ENCODE measurements around the gene MKS1.

DNA sequence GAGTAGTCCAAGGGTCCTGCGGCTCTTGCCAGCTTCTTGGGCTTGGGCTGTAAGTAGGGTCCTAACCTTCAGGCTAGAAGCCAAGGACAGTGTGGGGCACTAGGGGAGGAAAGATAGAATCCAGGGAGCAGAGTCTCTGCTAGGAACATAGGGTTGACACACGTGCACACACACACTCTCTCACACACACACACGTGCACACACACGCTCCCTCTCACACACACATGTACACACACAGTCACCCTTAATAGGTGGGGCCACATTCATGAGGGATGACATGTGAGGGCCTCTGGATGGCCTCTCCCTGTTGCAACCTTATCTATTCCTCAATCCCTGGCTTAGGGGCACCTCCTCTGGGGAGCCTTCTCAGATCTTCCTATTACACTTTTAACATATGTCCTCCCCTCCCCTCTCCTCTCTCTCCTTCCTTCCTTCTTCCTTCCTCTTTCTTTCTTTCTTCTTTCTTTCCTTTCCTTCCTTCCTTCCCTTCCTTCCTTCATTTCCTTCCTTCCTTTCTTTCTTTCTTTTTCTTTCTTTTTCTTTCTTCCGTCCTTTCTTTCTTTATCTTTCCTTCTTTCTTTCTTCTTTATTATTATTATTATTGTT lies 23.4 kb downstream of the MKS1 start:
- TF ChIP-seq, protein P1, sequence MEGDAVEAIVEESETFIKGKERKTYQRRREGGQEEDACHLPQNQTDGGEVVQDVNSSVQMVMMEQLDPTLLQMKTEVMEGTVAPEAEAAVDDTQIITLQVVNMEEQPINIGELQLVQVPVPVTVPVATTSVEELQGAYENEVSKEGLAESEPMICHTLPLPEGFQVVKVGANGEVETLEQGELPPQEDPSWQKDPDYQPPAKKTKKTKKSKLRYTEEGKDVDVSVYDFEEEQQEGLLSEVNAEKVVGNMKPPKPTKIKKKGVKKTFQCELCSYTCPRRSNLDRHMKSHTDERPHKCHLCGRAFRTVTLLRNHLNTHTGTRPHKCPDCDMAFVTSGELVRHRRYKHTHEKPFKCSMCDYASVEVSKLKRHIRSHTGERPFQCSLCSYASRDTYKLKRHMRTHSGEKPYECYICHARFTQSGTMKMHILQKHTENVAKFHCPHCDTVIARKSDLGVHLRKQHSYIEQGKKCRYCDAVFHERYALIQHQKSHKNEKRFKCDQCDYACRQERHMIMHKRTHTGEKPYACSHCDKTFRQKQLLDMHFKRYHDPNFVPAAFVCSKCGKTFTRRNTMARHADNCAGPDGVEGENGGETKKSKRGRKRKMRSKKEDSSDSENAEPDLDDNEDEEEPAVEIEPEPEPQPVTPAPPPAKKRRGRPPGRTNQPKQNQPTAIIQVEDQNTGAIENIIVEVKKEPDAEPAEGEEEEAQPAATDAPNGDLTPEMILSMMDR (conservative IDR thresholded peaks at IDR 0.05; ENCODE audit: low read depth in 2 of 2) = no peak
- TF ChIP-seq EZH2 (IDR thresholded peaks at IDR 0.05; ENCODE audit: low read depth, unreplicated experiment) (no peak), CREB1 (CRISPR knock-in tag; IDR thresholded peaks at IDR 0.05; ENCODE audit: low read depth) (no peak), POLR2AphosphoS5 (IDR thresholded peaks at IDR 0.05; ENCODE audit: low read depth) (no peak)
- TF ChIP-seq, protein P2, sequence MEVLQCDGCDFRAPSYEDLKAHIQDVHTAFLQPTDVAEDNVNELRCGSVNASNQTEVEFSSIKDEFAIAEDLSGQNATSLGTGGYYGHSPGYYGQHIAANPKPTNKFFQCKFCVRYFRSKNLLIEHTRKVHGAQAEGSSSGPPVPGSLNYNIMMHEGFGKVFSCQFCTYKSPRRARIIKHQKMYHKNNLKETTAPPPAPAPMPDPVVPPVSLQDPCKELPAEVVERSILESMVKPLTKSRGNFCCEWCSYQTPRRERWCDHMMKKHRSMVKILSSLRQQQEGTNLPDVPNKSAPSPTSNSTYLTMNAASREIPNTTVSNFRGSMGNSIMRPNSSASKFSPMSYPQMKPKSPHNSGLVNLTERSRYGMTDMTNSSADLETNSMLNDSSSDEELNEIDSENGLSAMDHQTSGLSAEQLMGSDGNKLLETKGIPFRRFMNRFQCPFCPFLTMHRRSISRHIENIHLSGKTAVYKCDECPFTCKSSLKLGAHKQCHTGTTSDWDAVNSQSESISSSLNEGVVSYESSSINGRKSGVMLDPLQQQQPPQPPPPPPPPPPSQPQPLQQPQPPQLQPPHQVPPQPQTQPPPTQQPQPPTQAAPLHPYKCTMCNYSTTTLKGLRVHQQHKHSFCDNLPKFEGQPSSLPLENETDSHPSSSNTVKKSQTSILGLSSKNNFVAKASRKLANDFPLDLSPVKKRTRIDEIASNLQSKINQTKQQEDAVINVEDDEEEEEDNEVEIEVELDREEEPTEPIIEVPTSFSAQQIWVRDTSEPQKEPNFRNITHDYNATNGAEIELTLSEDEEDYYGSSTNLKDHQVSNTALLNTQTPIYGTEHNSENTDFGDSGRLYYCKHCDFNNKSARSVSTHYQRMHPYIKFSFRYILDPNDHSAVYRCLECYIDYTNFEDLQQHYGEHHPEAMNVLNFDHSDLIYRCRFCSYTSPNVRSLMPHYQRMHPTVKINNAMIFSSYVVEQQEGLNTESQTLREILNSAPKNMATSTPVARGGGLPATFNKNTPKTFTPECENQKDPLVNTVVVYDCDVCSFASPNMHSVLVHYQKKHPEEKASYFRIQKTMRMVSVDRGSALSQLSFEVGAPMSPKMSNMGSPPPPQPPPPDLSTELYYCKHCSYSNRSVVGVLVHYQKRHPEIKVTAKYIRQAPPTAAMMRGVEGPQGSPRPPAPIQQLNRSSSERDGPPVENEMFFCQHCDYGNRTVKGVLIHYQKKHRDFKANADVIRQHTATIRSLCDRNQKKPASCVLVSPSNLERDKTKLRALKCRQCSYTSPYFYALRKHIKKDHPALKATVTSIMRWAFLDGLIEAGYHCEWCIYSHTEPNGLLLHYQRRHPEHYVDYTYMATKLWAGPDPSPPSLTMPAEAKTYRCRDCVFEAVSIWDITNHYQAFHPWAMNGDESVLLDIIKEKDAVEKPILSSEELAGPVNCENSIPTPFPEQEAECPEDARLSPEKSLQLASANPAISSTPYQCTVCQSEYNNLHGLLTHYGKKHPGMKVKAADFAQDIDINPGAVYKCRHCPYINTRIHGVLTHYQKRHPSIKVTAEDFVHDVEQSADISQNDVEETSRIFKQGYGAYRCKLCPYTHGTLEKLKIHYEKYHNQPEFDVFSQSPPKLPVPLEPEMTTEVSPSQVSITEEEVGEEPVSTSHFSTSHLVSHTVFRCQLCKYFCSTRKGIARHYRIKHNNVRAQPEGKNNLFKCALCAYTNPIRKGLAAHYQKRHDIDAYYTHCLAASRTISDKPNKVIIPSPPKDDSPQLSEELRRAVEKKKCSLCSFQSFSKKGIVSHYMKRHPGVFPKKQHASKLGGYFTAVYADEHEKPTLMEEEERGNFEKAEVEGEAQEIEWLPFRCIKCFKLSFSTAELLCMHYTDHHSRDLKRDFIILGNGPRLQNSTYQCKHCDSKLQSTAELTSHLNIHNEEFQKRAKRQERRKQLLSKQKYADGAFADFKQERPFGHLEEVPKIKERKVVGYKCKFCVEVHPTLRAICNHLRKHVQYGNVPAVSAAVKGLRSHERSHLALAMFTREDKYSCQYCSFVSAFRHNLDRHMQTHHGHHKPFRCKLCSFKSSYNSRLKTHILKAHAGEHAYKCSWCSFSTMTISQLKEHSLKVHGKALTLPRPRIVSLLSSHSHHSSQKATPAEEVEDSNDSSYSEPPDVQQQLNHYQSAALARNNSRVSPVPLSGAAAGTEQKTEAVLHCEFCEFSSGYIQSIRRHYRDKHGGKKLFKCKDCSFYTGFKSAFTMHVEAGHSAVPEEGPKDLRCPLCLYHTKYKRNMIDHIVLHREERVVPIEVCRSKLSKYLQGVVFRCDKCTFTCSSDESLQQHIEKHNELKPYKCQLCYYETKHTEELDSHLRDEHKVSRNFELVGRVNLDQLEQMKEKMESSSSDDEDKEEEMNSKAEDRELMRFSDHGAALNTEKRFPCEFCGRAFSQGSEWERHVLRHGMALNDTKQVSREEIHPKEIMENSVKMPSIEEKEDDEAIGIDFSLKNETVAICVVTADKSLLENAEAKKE (CRISPR knock-in tag; IDR thresholded peaks at IDR 0.05) = no peak
- TF ChIP-seq, protein P3, sequence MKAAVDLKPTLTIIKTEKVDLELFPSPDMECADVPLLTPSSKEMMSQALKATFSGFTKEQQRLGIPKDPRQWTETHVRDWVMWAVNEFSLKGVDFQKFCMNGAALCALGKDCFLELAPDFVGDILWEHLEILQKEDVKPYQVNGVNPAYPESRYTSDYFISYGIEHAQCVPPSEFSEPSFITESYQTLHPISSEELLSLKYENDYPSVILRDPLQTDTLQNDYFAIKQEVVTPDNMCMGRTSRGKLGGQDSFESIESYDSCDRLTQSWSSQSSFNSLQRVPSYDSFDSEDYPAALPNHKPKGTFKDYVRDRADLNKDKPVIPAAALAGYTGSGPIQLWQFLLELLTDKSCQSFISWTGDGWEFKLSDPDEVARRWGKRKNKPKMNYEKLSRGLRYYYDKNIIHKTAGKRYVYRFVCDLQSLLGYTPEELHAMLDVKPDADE (IDR thresholded peaks at IDR 0.05) = no peak
- TF ChIP-seq, protein P4, sequence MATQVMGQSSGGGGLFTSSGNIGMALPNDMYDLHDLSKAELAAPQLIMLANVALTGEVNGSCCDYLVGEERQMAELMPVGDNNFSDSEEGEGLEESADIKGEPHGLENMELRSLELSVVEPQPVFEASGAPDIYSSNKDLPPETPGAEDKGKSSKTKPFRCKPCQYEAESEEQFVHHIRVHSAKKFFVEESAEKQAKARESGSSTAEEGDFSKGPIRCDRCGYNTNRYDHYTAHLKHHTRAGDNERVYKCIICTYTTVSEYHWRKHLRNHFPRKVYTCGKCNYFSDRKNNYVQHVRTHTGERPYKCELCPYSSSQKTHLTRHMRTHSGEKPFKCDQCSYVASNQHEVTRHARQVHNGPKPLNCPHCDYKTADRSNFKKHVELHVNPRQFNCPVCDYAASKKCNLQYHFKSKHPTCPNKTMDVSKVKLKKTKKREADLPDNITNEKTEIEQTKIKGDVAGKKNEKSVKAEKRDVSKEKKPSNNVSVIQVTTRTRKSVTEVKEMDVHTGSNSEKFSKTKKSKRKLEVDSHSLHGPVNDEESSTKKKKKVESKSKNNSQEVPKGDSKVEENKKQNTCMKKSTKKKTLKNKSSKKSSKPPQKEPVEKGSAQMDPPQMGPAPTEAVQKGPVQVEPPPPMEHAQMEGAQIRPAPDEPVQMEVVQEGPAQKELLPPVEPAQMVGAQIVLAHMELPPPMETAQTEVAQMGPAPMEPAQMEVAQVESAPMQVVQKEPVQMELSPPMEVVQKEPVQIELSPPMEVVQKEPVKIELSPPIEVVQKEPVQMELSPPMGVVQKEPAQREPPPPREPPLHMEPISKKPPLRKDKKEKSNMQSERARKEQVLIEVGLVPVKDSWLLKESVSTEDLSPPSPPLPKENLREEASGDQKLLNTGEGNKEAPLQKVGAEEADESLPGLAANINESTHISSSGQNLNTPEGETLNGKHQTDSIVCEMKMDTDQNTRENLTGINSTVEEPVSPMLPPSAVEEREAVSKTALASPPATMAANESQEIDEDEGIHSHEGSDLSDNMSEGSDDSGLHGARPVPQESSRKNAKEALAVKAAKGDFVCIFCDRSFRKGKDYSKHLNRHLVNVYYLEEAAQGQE (IDR thresholded peaks at IDR 0.05; ENCODE audit: unreplicated experiment) = no peak

Measured in GM23338 (cell line).